Measurements from ENCODE around the gene PIM2. TPM values are rescaled to one million over a fixed set of nuclear protein-coding genes. Genes with fewer than 3 reads are reported as not detected.

The PIM2 gene
- total RNA-seq, 1 donor from 2014 or later, result 5.1 TPM

DNA sequence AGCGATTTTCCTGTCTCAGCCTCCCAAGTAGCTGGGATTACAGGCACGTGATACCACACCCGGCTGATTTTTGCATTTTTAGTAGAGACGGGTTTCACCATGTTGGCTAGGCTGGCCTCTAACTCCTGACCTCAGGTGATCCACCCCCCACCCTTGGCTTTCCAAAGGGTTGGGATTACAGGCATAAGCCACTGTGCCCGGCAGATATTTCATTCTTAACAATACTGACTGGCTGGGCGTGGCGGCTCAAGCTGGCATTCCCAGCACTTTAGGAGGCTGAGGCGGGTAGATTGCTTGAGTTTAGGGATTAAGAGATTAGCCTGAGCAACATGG lies 19.8 kb downstream of the PIM2 start:
- H3K4me3 Mint-ChIP-seq (ENCODE audit: unreplicated experiment), result no peak overlapping the region
- TF ChIP-seq, protein P1, sequence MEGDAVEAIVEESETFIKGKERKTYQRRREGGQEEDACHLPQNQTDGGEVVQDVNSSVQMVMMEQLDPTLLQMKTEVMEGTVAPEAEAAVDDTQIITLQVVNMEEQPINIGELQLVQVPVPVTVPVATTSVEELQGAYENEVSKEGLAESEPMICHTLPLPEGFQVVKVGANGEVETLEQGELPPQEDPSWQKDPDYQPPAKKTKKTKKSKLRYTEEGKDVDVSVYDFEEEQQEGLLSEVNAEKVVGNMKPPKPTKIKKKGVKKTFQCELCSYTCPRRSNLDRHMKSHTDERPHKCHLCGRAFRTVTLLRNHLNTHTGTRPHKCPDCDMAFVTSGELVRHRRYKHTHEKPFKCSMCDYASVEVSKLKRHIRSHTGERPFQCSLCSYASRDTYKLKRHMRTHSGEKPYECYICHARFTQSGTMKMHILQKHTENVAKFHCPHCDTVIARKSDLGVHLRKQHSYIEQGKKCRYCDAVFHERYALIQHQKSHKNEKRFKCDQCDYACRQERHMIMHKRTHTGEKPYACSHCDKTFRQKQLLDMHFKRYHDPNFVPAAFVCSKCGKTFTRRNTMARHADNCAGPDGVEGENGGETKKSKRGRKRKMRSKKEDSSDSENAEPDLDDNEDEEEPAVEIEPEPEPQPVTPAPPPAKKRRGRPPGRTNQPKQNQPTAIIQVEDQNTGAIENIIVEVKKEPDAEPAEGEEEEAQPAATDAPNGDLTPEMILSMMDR (IDR thresholded peaks at IDR 0.05), result no peak
- H3K4me1 Mint-ChIP-seq (ENCODE audit: low read depth), result peaks cover 11% of the 10 kb centered on the region
- no peaks in the 10 kb centered on the region for H3K27me3 Mint-ChIP-seq (ENCODE audit: low read depth)
- peaks cover 4% of the 10 kb centered on the region for H3K9me3 Mint-ChIP-seq (ENCODE audit: low read depth)
- H3K27ac Mint-ChIP-seq (ENCODE audit: unreplicated experiment), result no peak overlapping the region
- H3K36me3 Mint-ChIP-seq (ENCODE audit: low read depth), result peaks cover 8% of the 10 kb centered on the region
- DNase-seq (ENCODE audit: low spot score), result peak; percentile 37

DNA sequence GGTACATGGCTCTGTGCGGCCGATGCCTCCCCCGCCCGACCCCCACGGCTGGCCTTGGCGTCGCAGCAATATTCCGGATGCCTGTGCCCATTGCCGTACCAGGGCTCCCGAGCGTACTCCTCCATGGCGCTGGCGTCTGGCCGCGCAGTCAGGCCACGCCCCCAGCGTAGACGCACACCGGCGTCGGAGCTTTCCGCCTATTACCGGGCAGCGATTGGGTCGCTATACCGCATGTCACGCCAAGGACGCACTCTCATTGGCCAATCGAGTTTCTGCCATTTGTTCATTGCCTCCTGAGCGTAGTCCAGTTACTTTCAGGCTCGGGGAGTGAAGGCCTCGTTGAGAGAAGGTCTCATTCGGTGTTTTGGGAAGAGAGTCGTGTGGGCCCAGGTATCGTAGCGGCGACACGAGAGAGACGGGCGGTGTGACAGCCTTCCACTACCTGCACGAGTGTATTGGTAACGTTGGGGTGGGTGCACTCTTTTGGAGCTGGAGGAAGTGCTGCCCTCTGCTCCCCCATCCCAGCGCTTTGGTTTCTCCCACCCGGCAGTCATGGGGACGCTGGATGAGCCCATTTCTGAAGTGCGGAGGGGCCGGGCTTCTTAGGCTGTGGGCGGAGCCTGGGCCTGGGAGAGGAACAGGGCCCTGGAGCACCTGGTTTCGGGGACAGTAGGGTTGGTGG lies 21.1 kb downstream of the PIM2 start, which contains the start of the genes PQBP1 and TIMM17B:
TSS of gene PQBP1 (plus strand) at position 306 of the 682 bp plus-strand sequence. CDS start 580 bp downstream, outside the sequence.
TSS of gene TIMM17B (minus strand) at position 144 of the 682 bp plus-strand sequence. CDS start at position 125, 19 bp downstream.
- Mint-ChIP-seq H3K4me3 (ENCODE audit: unreplicated experiment) (peak within 1 kb of the TSS; percentile 76), H3K27me3 (ENCODE audit: low read depth) (no peaks in the 10 kb centered on the region), H3K9me3 (ENCODE audit: low read depth) (peaks cover 4% of the 10 kb centered on the region), H3K4me1 (ENCODE audit: low read depth) (peaks cover 11% of the 10 kb centered on the region), H3K36me3 (ENCODE audit: low read depth) (peaks cover 5% of the 10 kb centered on the region), H3K27ac (ENCODE audit: unreplicated experiment) (peak within 1 kb of the TSS; percentile 97)
- peak; percentile 94 for DNase-seq (ENCODE audit: low spot score)
- TF ChIP-seq, protein P1 (IDR thresholded peaks at IDR 0.05), result no peak

DNA sequence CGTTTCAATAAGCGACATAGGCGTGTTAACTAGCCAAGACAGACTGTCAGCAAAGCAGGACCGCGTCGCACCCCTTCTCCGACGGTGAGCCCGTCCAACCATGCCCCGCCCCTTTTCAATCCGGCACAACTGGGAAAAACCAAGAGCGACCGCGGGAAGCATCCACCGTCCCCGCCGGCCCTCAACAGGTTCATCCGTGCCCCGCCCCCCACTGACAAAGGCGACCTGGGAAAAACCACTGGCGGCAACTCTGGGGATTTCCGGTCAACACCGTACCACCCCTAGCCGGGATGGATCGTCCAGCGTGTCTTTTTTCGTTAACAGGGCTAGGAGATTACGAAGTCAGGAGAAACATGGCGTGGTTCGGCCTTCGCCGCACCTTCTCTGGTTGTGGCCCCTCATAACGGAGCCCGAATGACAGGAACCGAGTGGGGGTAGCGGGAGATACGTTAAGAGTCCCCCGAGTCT lies 21.6 kb downstream of the PIM2 start:
- H3K4me1 Mint-ChIP-seq (ENCODE audit: low read depth), result peaks cover 11% of the 10 kb centered on the region
- TF ChIP-seq, protein P1 (IDR thresholded peaks at IDR 0.05), result no peak
- peaks cover 4% of the 10 kb centered on the region for H3K9me3 Mint-ChIP-seq (ENCODE audit: low read depth)
- peaks cover 4% of the 10 kb centered on the region for H3K36me3 Mint-ChIP-seq (ENCODE audit: low read depth)
- no peaks in the 10 kb centered on the region for H3K27me3 Mint-ChIP-seq (ENCODE audit: low read depth)
- peak overlapping the region; percentile 76 for H3K4me3 Mint-ChIP-seq (ENCODE audit: unreplicated experiment)
- peak; percentile 90 for DNase-seq (ENCODE audit: low spot score)
- peak overlapping the region; percentile 97 for H3K27ac Mint-ChIP-seq (ENCODE audit: unreplicated experiment)

DNA sequence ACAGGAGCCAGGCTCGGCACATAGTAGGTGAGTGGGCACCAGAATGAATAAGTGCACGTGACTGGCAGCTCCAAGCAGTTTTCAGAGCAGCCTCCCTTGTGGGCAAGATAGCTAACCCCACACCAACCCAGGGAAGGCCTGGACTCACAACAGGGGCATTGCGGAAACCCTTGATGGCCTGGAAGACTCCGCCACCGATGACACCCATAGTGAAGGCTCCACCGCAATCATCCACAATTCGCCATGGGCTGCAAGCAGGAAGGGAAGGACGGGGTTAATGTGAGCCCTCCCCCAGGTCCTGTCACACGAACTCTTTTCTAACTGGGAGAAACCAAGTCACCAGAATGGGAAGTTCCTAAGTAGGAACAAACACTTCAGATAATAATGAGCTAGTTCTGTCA lies 22.2 kb downstream of the PIM2 start:
- H3K4me3 Mint-ChIP-seq (ENCODE audit: unreplicated experiment), result peak overlapping the region; percentile 76
- H3K9me3 Mint-ChIP-seq (ENCODE audit: low read depth), result peaks cover 4% of the 10 kb centered on the region
- TF ChIP-seq, protein P1 (IDR thresholded peaks at IDR 0.05), result no peak
- H3K27me3 Mint-ChIP-seq (ENCODE audit: low read depth), result no peaks in the 10 kb centered on the region
- H3K4me1 Mint-ChIP-seq (ENCODE audit: low read depth), result peaks cover 15% of the 10 kb centered on the region
- peak overlapping the region; percentile 97 for H3K27ac Mint-ChIP-seq (ENCODE audit: unreplicated experiment)
- peak; percentile 33 for DNase-seq (ENCODE audit: low spot score)
- peaks cover 3% of the 10 kb centered on the region for H3K36me3 Mint-ChIP-seq (ENCODE audit: low read depth)

DNA sequence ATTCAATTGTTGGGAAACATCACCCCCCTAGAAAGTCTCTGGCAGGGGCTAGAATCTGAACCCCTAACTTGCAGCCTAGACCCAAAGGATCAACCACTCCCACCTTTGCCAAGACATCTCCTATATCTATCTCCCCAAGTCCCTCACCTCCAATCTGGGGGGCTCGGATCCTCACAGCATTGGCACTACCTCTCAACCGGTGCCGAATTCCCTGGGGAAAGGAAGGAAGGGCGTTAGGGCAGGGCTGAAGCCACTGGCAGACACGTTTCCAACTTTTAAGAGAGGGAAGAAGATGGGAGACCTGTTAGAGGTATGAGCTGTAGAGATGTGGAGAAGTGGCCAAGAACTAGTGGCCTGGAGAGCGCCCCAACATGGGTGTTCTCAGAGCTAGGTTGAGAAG lies 23.9 kb downstream of the PIM2 start:
- Mint-ChIP-seq H3K27me3 (ENCODE audit: low read depth) (no peaks in the 10 kb centered on the region), H3K27ac (ENCODE audit: unreplicated experiment) (no peak overlapping the region), H3K36me3 (ENCODE audit: low read depth) (peaks cover 1% of the 10 kb centered on the region), H3K4me3 (ENCODE audit: unreplicated experiment) (peak overlapping the region; percentile 43), H3K4me1 (ENCODE audit: low read depth) (peaks cover 18% of the 10 kb centered on the region), H3K9me3 (ENCODE audit: low read depth) (peaks cover 4% of the 10 kb centered on the region)
- no peak for DNase-seq (ENCODE audit: low spot score)
- TF ChIP-seq, protein P1 (IDR thresholded peaks at IDR 0.05), result no peak

Data from chondrocyte (in vitro differentiated cells).